Neural crest cell (in vitro differentiated cells): ENCODE data around the gene CLEC18C. TPM values are rescaled to one million over a fixed set of nuclear protein-coding genes. Genes with fewer than 3 reads are reported as not detected.
"Not testable (repeated sequence)": the region's sequence is repeated elsewhere in the genome, so short reads cannot be mapped to it uniquely, and the experiment has no call there.

ENCODE experiments used
- DNase-seq: peaks from one replicate; pipeline ENCODE4 v3.0.0; 2021; ENCODE audit warnings: low read depth, mixed read lengths, low spot score
- H3K27ac Mint-ChIP-seq: one replicate; pipeline ENCODE4 v1.8.0; 2021; ENCODE audit warnings: mild to moderate bottlenecking, mixed read lengths; ENCODE audit not compliant: unreplicated experiment
- H3K27me3 Mint-ChIP-seq: 2 replicates; pipeline ENCODE4 v1.8.0; 2021; ENCODE audit warnings: low read depth, mild to moderate bottlenecking, mixed read lengths
- H3K36me3 Mint-ChIP-seq: 2 replicates; pipeline ENCODE4 v1.8.0; 2021; ENCODE audit warnings: low read depth, mild to moderate bottlenecking, mixed read lengths
- H3K4me1 Mint-ChIP-seq: 2 replicates; pipeline ENCODE4 v1.8.0; 2021; ENCODE audit warnings: mixed read lengths
- H3K4me3 Mint-ChIP-seq: one replicate; pipeline ENCODE4 v1.8.0; 2021; ENCODE audit warnings: mild to moderate bottlenecking, mixed read lengths
- H3K9me3 Mint-ChIP-seq: 2 replicates; pipeline ENCODE4 v1.8.0; 2021; ENCODE audit warnings: mixed read lengths
- long read RNA-seq: library from polyadenylated mRNA; unstranded; transcript quantifications from one replicate; pipeline ENCODE4 v2.0.0, GENCODE V29; 2020
- total RNA-seq: library from RNA; stranded (reverse); gene quantifications from 2 replicates; pipeline ENCODE4 v1.2.1, GENCODE V29; 2021

Gene CLEC18C
- total RNA-seq, result 0.73 and 1.0 TPM in 2 replicates
- long read RNA-seq, result 0 reads

DNA sequence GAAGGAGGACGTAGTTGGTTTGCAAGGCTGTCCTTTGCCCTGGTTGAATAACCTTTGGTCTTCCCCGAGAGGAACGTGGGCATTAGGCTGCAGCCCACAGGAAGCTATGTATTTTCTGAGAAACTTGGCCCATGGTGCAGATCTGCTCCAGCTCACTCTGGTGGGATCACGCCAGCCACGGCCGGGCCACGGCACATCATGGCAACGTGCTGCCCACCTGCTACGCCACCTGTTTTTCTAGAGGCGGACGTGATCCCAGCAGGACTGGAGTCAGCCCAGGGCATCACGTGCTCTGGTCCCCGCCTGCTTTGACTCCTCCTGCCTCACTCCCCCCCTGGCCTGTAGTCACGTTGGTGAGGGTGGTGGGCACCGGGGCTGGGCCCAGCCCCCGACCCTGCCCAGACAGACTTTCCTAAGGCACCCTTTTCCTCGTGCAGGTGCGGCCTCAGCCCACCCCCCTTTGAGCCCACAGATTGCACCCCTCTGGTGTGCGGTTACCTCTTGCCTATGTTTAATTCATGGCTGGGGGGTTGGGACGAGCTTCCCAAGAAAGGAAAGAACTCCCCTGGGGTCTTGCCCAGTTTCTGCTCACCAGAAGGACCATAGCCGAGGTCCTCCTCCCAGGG lies at the start of gene CLEC18C:
Gene CLEC18C (plus strand): TSS at position 576 of the 626 bp plus-strand sequence. CDS start 492 bp downstream, outside the sequence.
- not testable (repeated sequence) for H3K27ac Mint-ChIP-seq, H3K36me3 Mint-ChIP-seq, H3K4me3 Mint-ChIP-seq, H3K4me1 Mint-ChIP-seq, H3K9me3 Mint-ChIP-seq, H3K27me3 Mint-ChIP-seq, DNase-seq

DNA sequence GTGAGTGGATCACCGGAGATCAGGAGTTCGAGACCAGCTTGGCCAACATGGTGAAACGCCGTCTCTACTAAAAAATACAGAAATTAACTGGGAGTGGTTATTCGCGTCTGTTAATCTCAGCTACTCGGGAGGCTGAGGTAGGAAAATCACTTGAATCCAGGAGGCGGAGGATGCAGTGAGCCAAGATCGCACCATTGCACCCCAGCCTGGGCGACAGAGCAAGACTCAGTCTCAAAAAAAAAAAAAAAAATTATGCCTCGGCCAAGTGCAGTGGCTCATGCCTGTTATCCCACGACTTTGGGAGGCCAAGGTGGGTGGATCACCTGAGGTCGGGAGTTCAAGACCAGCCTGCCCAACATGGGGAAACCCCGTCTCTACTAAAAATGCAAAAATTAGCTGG lies 49.8 kb upstream of the CLEC18C start:
- not testable (repeated sequence) for H3K4me3 Mint-ChIP-seq, H3K36me3 Mint-ChIP-seq, H3K4me1 Mint-ChIP-seq

DNA sequence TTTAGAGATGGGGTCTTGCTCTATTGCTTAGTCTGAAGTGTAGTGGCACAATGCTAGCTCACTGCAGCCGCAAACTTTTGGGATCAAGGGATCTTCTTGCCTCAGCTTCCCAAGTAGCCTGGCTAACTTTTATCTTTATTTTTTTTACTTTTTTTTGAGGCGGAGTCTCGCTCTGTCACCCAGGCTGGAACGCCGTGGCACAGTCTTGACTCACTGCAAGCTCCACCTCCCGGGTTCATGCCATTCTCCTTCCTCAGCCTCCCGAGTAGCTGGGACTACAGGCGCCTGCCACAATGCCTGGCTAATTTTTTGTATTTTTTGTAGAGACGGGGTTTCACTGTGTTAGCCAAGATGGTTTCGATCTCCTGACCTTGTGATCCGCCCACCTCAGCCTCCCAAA lies 47.4 kb upstream of the CLEC18C start:
- not testable (repeated sequence) for DNase-seq, H3K9me3 Mint-ChIP-seq, H3K27ac Mint-ChIP-seq, H3K27me3 Mint-ChIP-seq, H3K4me1 Mint-ChIP-seq, H3K4me3 Mint-ChIP-seq, H3K36me3 Mint-ChIP-seq

More for the DNA sequence above, 49.8 kb upstream of the CLEC18C start:
- H3K27me3 Mint-ChIP-seq, H3K9me3 Mint-ChIP-seq, H3K27ac Mint-ChIP-seq, DNase-seq: not testable (repeated sequence)

DNA sequence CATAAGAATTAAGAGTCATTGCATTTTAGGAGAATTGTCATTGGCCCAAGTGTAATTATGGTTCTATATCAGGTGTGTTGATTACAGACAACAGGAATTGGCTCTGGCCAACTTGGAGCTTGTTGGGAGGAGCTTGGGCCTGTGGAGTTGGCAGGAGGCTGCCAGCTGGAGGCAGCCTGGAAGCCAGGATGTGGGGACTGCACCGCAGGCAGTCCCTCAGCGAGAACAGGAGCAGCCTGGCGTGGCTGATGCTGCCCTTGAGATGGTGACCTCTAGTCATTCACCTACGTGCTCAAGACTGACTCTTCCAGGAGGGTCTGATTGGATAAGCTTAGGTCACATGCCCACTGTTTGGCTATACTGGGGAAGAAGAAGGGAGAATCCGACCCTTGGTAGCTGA lies 45.9 kb upstream of the CLEC18C start:
- H3K4me1 Mint-ChIP-seq, H3K27ac Mint-ChIP-seq, H3K9me3 Mint-ChIP-seq, H3K36me3 Mint-ChIP-seq, H3K27me3 Mint-ChIP-seq, H3K4me3 Mint-ChIP-seq, DNase-seq: not testable (repeated sequence)

DNA sequence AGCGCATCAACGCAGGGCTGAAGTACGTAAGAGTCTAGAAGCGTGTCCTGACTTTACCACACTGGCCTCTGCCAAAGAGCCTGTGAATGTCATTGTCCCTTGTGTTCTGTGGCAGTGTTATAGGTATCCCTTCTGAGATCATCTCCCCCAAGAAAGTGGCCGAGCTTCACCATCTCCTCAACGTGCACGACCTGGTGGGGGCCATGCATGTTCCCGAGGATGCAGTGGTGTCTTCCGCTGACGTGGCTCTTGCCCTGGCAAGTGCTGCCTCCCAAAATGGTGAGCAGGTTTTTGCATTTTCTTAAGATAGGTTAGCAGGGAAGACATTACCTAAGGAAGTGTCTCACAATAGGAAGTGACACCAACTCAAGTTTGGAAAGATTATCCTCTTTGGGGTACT lies 44.7 kb upstream of the CLEC18C start:
- H3K4me3 Mint-ChIP-seq, H3K27ac Mint-ChIP-seq, H3K4me1 Mint-ChIP-seq, H3K9me3 Mint-ChIP-seq, H3K36me3 Mint-ChIP-seq, H3K27me3 Mint-ChIP-seq, DNase-seq: not testable (repeated sequence)

DNA sequence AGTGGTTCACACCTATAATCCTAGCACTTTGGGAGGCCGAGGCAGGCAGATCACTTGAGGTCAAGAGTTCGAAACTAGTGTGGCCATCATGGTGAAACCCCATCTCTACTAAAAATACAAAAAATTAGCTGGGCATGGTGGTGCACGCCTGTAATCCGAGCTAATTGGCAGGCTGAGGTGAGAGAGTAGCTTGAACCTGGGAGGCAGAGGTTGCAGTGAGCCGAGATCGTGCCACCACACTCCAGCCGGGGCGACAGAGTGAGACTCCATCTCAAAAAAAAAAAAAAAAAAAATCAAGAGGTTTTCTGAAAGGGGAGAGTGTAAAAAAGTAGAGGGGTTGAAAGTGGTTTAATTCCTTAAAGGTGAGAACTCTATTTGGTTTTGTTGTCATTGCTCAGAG lies 37.8 kb upstream of the CLEC18C start:
- not testable (repeated sequence) for H3K4me1 Mint-ChIP-seq, DNase-seq, H3K4me3 Mint-ChIP-seq, H3K27me3 Mint-ChIP-seq, H3K27ac Mint-ChIP-seq, H3K9me3 Mint-ChIP-seq
- H3K36me3 Mint-ChIP-seq, result peaks cover 13% of the 10 kb centered on the region

DNA sequence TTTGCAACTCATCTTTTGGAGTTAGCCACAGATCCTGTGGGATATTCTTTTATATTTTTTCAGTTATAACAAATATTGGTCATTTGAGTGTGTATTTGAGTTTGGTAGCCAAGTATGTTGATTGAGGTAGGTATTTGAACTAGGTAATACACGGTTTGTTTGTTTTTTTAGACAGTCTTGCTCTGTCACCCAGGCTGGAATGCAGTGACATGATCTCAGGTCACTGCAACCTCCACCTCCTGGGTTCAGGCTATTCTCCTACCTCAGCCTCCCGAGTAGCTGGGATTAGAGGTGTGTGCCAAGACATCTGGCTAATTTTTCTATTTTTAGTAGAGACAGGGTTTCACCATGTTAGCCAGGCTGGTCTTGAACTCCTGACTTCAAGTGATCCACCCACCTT lies 37.0 kb upstream of the CLEC18C start:
- not testable (repeated sequence) for H3K9me3 Mint-ChIP-seq, H3K4me3 Mint-ChIP-seq, H3K4me1 Mint-ChIP-seq, H3K27me3 Mint-ChIP-seq, DNase-seq, H3K27ac Mint-ChIP-seq
- peaks cover 13% of the 10 kb centered on the region for H3K36me3 Mint-ChIP-seq

DNA sequence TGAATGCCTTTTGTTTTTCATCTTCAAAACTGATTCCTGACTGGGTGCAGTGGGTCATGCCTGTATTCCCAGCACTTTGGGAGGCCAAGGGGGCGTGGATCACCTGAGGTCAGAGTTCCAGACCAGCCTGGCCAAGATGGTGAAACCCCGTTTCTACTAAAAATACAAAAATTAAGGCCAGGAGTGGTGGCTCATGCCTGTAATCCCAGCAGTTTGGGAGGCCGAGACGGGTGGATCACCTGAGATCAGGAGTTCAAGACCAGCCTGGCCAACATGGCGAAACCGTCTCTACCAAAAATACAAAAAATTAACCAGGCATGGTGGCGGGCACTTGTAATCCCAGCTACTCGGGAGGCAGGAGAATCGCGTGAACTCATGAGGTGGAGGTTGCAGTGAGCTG lies 30.8 kb upstream of the CLEC18C start:
- not testable (repeated sequence) for H3K4me3 Mint-ChIP-seq, H3K4me1 Mint-ChIP-seq, DNase-seq, H3K27me3 Mint-ChIP-seq, H3K27ac Mint-ChIP-seq, H3K36me3 Mint-ChIP-seq, H3K9me3 Mint-ChIP-seq

DNA sequence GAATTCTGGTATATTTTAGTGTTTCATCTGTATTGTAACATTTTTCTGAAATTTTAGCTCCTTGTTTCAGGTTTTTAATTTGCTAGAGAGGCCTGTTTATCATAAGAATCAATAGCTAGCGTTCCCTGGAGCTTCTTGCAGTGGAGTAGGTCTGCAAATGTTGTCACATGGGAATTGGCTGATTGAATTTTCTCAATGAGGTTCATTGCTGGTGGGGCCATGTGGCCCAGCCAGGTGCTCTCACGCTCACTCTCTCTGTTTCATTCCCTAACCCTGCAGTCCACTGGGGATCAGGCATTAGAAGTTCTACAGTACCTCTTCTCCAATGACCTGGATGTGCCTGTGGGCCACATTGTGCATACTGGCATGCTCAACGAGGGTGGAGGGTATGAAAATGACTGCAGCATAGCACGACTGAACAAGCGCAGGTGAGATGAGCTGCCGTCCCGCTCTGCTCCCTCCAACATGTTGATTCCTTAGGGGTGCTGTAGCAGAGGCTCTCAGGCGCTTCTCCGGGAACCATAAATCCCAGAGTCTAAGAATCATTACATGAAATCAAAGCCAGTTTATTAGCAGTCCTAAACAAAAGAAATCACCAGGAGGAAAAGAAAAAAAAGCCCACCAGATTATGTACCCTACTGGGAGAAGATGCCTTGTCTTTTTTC lies 30.2 kb upstream of the CLEC18C start:
- H3K27me3 Mint-ChIP-seq, DNase-seq, H3K4me3 Mint-ChIP-seq, H3K4me1 Mint-ChIP-seq, H3K36me3 Mint-ChIP-seq, H3K9me3 Mint-ChIP-seq, H3K27ac Mint-ChIP-seq: not testable (repeated sequence)

DNA sequence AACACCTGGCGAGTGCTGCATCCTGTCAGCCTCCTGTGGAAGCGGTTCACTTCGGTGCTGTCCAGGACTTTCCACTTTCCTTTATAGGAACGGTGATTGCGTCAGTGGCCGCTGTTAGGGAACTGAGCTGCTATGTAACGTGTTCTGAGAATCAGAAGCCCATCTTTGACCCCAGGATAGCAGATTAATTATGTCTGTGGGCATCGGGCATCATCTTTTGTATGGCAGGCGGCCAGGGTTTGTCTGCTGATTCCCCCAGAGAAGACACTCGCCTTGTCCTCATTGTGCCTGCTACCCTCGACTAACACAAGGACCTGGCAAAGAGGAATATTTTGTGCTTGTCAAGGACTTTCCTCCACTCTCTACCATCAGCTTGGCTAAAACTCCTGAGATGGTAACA lies 25.7 kb upstream of the CLEC18C start:
- not testable (repeated sequence) for DNase-seq, H3K9me3 Mint-ChIP-seq, H3K4me3 Mint-ChIP-seq, H3K27me3 Mint-ChIP-seq, H3K27ac Mint-ChIP-seq, H3K4me1 Mint-ChIP-seq
- H3K36me3 Mint-ChIP-seq, result peaks cover 18% of the 10 kb centered on the region

DNA sequence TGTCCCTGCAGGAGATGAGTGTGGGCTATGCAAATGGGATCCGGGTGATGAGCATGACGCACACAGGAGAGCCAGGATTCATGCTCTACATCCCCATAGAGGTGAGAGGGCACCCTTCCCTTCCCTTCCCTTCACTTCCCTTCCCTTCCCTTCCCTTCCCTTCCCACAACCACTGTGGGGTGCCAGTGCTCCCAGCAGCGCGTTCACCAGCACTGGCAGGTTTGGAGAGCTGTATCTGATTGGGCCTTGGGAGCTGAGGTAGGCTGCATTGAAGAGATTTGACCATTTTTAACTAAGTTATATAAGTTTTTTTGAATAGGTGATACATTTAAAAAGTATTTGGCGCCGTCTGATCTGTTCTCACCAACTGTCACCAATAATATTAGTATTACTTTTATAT lies 25.1 kb upstream of the CLEC18C start:
- not testable (repeated sequence) for H3K4me3 Mint-ChIP-seq
- peaks cover 17% of the 10 kb centered on the region for H3K36me3 Mint-ChIP-seq

DNA sequence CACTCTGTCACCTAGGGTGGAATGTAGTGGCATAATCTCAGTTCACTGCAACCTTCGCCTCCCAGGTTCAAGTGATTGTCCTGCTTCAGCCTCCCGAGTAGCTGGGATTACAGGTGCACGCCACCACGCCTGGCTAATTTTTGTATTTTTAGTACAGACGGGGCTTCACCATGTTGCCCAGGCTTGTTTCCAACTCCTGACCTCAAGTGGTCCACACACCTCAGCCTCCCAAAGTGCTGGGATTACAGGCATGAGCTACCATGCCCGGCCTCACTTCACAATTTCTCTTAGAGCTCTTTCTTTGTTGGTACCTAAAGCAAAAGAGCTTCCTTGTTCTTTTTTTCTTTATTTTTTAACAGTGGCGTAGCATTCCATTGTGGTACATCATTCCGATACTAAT lies 24.3 kb upstream of the CLEC18C start:
- H3K27ac Mint-ChIP-seq, H3K4me1 Mint-ChIP-seq, H3K9me3 Mint-ChIP-seq, DNase-seq, H3K27me3 Mint-ChIP-seq, H3K4me3 Mint-ChIP-seq: not testable (repeated sequence)
- peaks cover 16% of the 10 kb centered on the region for H3K36me3 Mint-ChIP-seq

More for the DNA sequence above, 25.1 kb upstream of the CLEC18C start:
- not testable (repeated sequence) for H3K4me1 Mint-ChIP-seq, H3K27me3 Mint-ChIP-seq, H3K27ac Mint-ChIP-seq, DNase-seq, H3K9me3 Mint-ChIP-seq
